H1 (cell line): ENCODE results near the gene NELL1. TPM values are rescaled to one million over a fixed set of nuclear protein-coding genes. Genes with fewer than 3 reads are reported as not detected.

Experiments
- CTCF ChIA-PET: fragments of 300-600 bp; sonication (Branson Sonifier 250); formaldehyde crosslinking; loops from one replicate; lab custom pipeline; 2021; ENCODE audit not compliant: partially characterized antibody; lab: Charles Lee
- POLR2A ChIA-PET: fragments of 300-600 bp; sonication (Branson Sonifier 250); formaldehyde crosslinking; loops from one replicate; lab custom pipeline; 2021; ENCODE audit warnings: inconsistent platforms; ENCODE audit not compliant: partially characterized antibody; lab: Charles Lee
- DNase-seq, 2 experiments: peaks; one replicate each; pipeline versions ENCODE4 v3.0.0 to v3.0.0-alpha.2; 2010 to 2022; ENCODE audit warnings: low spot score in 2 of 2, low read depth in 1 of 2, mixed read lengths in 1 of 2
- FAIRE-seq: peaks from 2 replicates; lab custom pipeline; 2011; peaks lifted over from hg19 to GRCh38; lab: Jason Lieb, UNC
- H2AFZ ChIP-seq: 2 replicates; pipeline ENCODE4 v1.8.1; 2012; ENCODE audit warnings: low read length, inconsistent platforms
- H2AK5ac ChIP-seq: 2 replicates; pipeline ENCODE4 v1.6.1; 2013; ENCODE audit warnings: low read depth, low read length
- H2BK120ac ChIP-seq: replicated peaks from 2 replicates; pipeline ENCODE3; 2013; ENCODE audit warnings: low read depth, low read length, inconsistent platforms
- H2BK12ac ChIP-seq: 2 replicates; pipeline ENCODE4 v1.6.1; 2013; ENCODE audit warnings: low read depth, low read length
- H2BK15ac ChIP-seq: 2 replicates; pipeline ENCODE4 v1.6.1; 2013; ENCODE audit warnings: low read length
- H2BK20ac ChIP-seq: 2 replicates; pipeline ENCODE4 v1.6.1; 2013; ENCODE audit warnings: low read length
- H2BK5ac ChIP-seq: 2 replicates; pipeline ENCODE4 v1.6.1; 2013; ENCODE audit warnings: low read depth, low read length
- H3K14ac ChIP-seq: 2 replicates; pipeline ENCODE4 v1.6.1; 2013; ENCODE audit warnings: inconsistent platforms; ENCODE audit not compliant: insufficient read length
- H3K18ac ChIP-seq: 2 replicates; pipeline ENCODE4 v1.6.1; 2013; ENCODE audit warnings: low read length; ENCODE audit errors: extremely low read depth
- H3K23ac ChIP-seq: 2 replicates; pipeline ENCODE4 v1.6.1; 2013; ENCODE audit warnings: inconsistent platforms; ENCODE audit not compliant: insufficient read length
- H3K23me2 ChIP-seq: 2 replicates; pipeline ENCODE4 v1.6.1; 2013; ENCODE audit warnings: low read depth, low read length
- H3K27ac ChIP-seq: 2 replicates; pipeline ENCODE4 v1.6.1; 2011; ENCODE audit warnings: low read depth, low read length, inconsistent platforms
- H3K27me3 ChIP-seq, 4 experiments: replicated peaks in 1 of 4; 1 replicate in 1 of 4; 2 replicates in 3 of 4; pipeline versions ENCODE4 v1.6.1 to v1.8.1; 2011 to 2013; ENCODE audit warnings: low read length in 3 of 4, mild to moderate bottlenecking in 3 of 4, inconsistent platforms in 2 of 4, mixed read lengths in 2 of 4, moderate library complexity in 1 of 4; ENCODE audit not compliant: control insufficient read depth in 3 of 4, insufficient read depth in 3 of 4; ENCODE audit errors: extremely low read depth in 1 of 4
- H3K36me3 ChIP-seq, 4 experiments: 2 replicates each; pipeline versions ENCODE4 v1.6.1 to v1.8.1; 2011 to 2013; ENCODE audit warnings: mild to moderate bottlenecking in 4 of 4, low read length in 3 of 4, moderate library complexity in 2 of 4, control low read depth in 1 of 4, inconsistent platforms in 1 of 4; ENCODE audit not compliant: insufficient read depth in 4 of 4, control insufficient read depth in 2 of 4
- H3K4ac ChIP-seq: replicated peaks from 2 replicates; pipeline ENCODE3; 2013; ENCODE audit warnings: low read length, low read depth, mixed read lengths, inconsistent platforms; ENCODE audit not compliant: insufficient read length
- H3K4me1 ChIP-seq, 4 experiments: replicated peaks in 1 of 4; 1 replicate in 1 of 4; 2 replicates in 3 of 4; pipeline versions ENCODE4 v1.6.1 to v1.8.1; 2011 to 2013; ENCODE audit warnings: low read length in 3 of 4, inconsistent platforms in 2 of 4, mixed read lengths in 1 of 4; ENCODE audit not compliant: insufficient read depth in 4 of 4, control insufficient read depth in 3 of 4
- H3K4me2 ChIP-seq, 2 experiments: 2 replicates each; pipeline versions ENCODE4 v1.6.1 to v1.8.1; 2011 to 2013; ENCODE audit warnings: low read depth in 2 of 2, low read length in 2 of 2, control low read depth in 1 of 2, inconsistent platforms in 1 of 2, mild to moderate bottlenecking in 1 of 2; ENCODE audit not compliant: insufficient read depth in 1 of 2
- H3K4me3 ChIP-seq, 4 experiments: fragments of 200-600, 300-600 bp in 1 of 4; sonication (generic), shearing (Covaris generic), sonication (Bioruptor Twin) in 1 of 4; 2 replicates each; pipeline versions ENCODE4 v1.5.1 to v1.8.1; 2011 to 2016; ENCODE audit warnings: low read length in 4 of 4, low read depth in 3 of 4, control low read depth in 2 of 4, inconsistent platforms in 2 of 4, mild to moderate bottlenecking in 2 of 4, mixed read lengths in 1 of 4, moderate library complexity in 1 of 4; ENCODE audit not compliant: insufficient read depth in 2 of 4; ENCODE audit errors: extremely low read depth in 1 of 4
- H3K56ac ChIP-seq: replicated peaks from 2 replicates; pipeline ENCODE3; 2013; ENCODE audit warnings: low read depth, mild to moderate bottlenecking, mixed read lengths, low read length, inconsistent platforms; ENCODE audit not compliant: insufficient read length
- H3K79me1 ChIP-seq: 2 replicates; pipeline ENCODE4 v1.6.1; 2013; ENCODE audit warnings: low read depth, low read length, control low read depth
- H3K79me2 ChIP-seq, 2 experiments: 2 replicates each; pipeline versions ENCODE4 v1.6.1 to v1.8.1; 2012 to 2013; ENCODE audit warnings: low read length in 2 of 2, mild to moderate bottlenecking in 2 of 2, inconsistent platforms in 1 of 2; ENCODE audit not compliant: insufficient read depth in 2 of 2, control insufficient read depth in 1 of 2
- H3K9ac ChIP-seq, 4 experiments: replicated peaks in 1 of 4; 1 replicate in 1 of 4; 2 replicates in 3 of 4; pipeline versions ENCODE4 v1.6.1 to v1.8.1; 2011 to 2013; ENCODE audit warnings: low read depth in 3 of 4, low read length in 3 of 4, control low read depth in 2 of 4, mild to moderate bottlenecking in 2 of 4, moderate library complexity in 2 of 4, inconsistent platforms in 1 of 4; ENCODE audit errors: extremely low read depth in 1 of 4
- H3K9me3 ChIP-seq, 2 experiments: 2 replicates each; pipeline versions ENCODE4 v1.6.1 to v1.8.1; 2012 to 2013; ENCODE audit warnings: mild to moderate bottlenecking in 2 of 2, moderate library complexity in 2 of 2, control low read depth in 1 of 2, inconsistent platforms in 1 of 2, low read depth in 1 of 2, low read length in 1 of 2, mixed read lengths in 1 of 2; ENCODE audit not compliant: insufficient read depth in 2 of 2
- H4K20me1 ChIP-seq, 2 experiments: replicated peaks in 1 of 2; 2 replicates each; pipeline versions ENCODE3 to v1.8.1; 2011 to 2013; ENCODE audit warnings: inconsistent platforms in 2 of 2, low read length in 2 of 2, mild to moderate bottlenecking in 1 of 2; ENCODE audit not compliant: insufficient read depth in 2 of 2, control insufficient read depth in 1 of 2
- H4K5ac ChIP-seq: 2 replicates; pipeline ENCODE4 v1.6.1; 2013; ENCODE audit warnings: low read length, low read depth, mixed read lengths, inconsistent platforms; ENCODE audit not compliant: insufficient read length
- H4K8ac ChIP-seq: 2 replicates; pipeline ENCODE4 v1.8.0; 2013; ENCODE audit warnings: mild to moderate bottlenecking, moderate library complexity, low read length, inconsistent platforms; ENCODE audit not compliant: insufficient read depth; ENCODE audit errors: extremely low read depth
- H4K91ac ChIP-seq: replicated peaks from 2 replicates; pipeline ENCODE3; 2013; ENCODE audit warnings: low read length, mixed read lengths, inconsistent platforms; ENCODE audit not compliant: insufficient read length
- ASH2L ChIP-seq: fragments of 200-600, 300-600 bp; sonication (generic); IDR thresholded peaks from one replicate; pipeline ENCODE4 v1.7.1; 2017; ENCODE audit warnings: low read length
- SRF ChIP-seq: IDR thresholded peaks from 2 replicates; pipeline ENCODE4 v1.6.1; 2011; ENCODE audit warnings: mild to moderate bottlenecking, low read depth, low read length, moderate library complexity
- WGBS, 2 experiments: shearing (Covaris generic) in 1 of 2; methylation state at CpG; one replicate each; pipeline versions ENCODE4 v1.1.6 to v1.1.7; 2013 to 2015; ENCODE audit warnings: low lambda C conversion rate in 2 of 2, mixed read lengths in 2 of 2, inconsistent platforms in 1 of 2, low coverage in 1 of 2, missing lambda C conversion rate in 1 of 2; ENCODE audit not compliant: insufficient replicate concordance in 2 of 2, insufficient coverage in 1 of 2, insufficient read length in 1 of 2; ENCODE audit errors: extremely low coverage in 1 of 2, missing lambda C conversion rate in 1 of 2; 5-methylcytosine and 5-hydroxymethylcytosine counted together
- polyA plus RNA-seq, 7 experiments: library from polyadenylated mRNA; depleted of rRNA in 3 of 7; stranded (reverse) in 5 of 7; unstranded in 2 of 7; fragments of >200 nt in 5 of 7; fragments of 200-250 nt in 2 of 7; gene quantifications; 1 replicate in 5 of 7; 2 replicates in 1 of 7; 4 replicates in 1 of 7; pipeline versions ENCODE4 v1.2.1 to v1.2.3, GENCODE V29; 2011 to 2013; ENCODE audit warnings: missing spikeins in 2 of 7, mixed read lengths in 2 of 7
- total RNA-seq: library from RNA; stranded (reverse); fragmentation: NEBNext Ultra II Directional; extraction: Animal tissue kit (Norgen Biotek cat#: 25700); gene quantifications from 2 replicates; pipeline ENCODE4 v1.2.1, GENCODE V29; 2021

NELL1 gene
- total and polyA plus RNA-seq, 2 of the 8 experiments (the other 6 are each of a cell fraction or from before 2014, with no cell fraction given), result 0.21 TPM; not detected in 1

- CTCF ChIA-PET, result interaction anchor here (1.0 to 1.3 kb wide), 2 partner anchors 9 to 10 kb away, joined by 3 to 4 read pairs; no protein-coding TSS in a partner anchor
- WGBS, 2 experiments, result 85% methylated on average over 2 of the region's 2 CpGs; no CpG with 5 or more reads in 1 of the 2 experiments
- no peak overlapping the region for H3K23ac ChIP-seq
Measured at GRCh38 chr11:21059879-21060278, 390.5 kb downstream of the NELL1 start.

More at GRCh38 chr11:21059879-21060278, 390.5 kb downstream of the NELL1 start:
- H4K91ac ChIP-seq, result no peak overlapping the region
- H3K27ac ChIP-seq, result no peak overlapping the region
- no peak overlapping the region for H3K4ac ChIP-seq
- H3K23me2 ChIP-seq, result no peaks in the 10 kb centered on the region
- peaks cover 10 to 15% of the 10 kb centered on the region in 2 experiments; a peak in 3 of 4 replicates for H3K9me3 ChIP-seq
- no peak overlapping the region for H2BK120ac ChIP-seq
- no peak overlapping the region for H2BK5ac ChIP-seq
- DNase-seq (no peak), FAIRE-seq (no peak)
- H3K4me1 ChIP-seq, result peaks cover 0 to 3% (median 0%) of the 10 kb centered on the region in 4 experiments; a peak in 1 of 7 replicates
- no peak overlapping the region for H3K4me3 ChIP-seq
- POLR2A ChIA-PET, result interaction anchor here (0.7 kb wide), 1 partner anchor 45 kb away, joined by 3 read pairs; no protein-coding TSS in a partner anchor
- H3K9ac ChIP-seq, result no peak overlapping the region
- no peak overlapping the region for H4K8ac ChIP-seq
- H2BK12ac ChIP-seq, result no peak overlapping the region
- H2AFZ ChIP-seq, result no peak overlapping the region
- no peak overlapping the region for H2AK5ac ChIP-seq
- no peaks in the 10 kb centered on the region for H3K27me3 ChIP-seq
- no peak overlapping the region for H3K18ac ChIP-seq
- H3K56ac ChIP-seq, result no peak overlapping the region
- TF ChIP-seq ASH2L (no peak), SRF (no peak)
- no peak overlapping the region for H3K14ac ChIP-seq
- no peak overlapping the region for H2BK20ac ChIP-seq
- H3K79me1 ChIP-seq, result no peaks in the 10 kb centered on the region
- no peaks in the 10 kb centered on the region for H4K20me1 ChIP-seq
- no peak overlapping the region for H3K4me2 ChIP-seq
- no peak overlapping the region for H2BK15ac ChIP-seq
- H3K36me3 ChIP-seq, result peaks cover 0 to 3% (median 0%) of the 10 kb centered on the region in 4 experiments; a peak in 1 of 8 replicates
- H3K79me2 ChIP-seq, result no peaks in the 10 kb centered on the region
- no peak overlapping the region for H4K5ac ChIP-seq
